ENCODE measurements around the gene CPO.

The CPO gene

DNA sequence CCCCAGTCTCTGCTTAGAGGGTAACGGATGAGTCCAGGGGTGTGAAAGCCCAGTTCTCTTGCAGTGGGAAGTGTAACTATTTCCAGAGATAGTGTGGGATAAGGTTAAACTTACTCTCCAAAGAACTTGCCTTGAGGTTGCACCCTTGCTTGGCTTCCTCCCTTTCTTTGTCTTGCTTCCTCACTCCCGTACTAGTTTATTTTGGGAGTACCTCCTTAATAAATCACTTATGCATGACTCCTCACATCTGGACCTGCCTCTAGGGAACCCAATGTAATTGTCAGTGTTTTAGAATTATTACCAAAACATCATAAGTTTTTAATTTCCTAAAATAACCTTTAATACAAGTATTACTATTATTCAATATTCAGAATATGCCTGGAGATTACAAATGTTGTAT, 35.2 kb downstream of the CPO start:
- no peak for DNase-seq

DNA sequence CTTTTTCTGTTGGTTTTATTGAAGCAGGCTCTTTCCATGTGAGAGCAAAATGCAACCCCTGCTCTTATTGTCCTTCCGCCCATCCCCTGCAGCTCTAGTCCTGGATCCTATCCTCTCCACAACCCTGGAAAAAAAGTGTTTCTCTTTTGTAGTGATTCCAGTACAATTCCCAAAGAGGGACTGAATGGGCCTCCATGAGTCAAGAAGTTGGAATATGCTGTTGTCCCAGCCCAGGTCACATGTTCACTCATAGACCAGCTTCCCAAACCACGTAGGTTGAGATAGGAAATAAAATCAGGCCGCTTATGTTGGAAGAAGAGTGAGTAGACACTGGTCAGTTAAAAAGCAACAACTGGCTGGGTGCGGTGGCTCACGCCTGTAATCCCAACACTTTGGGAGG, 39.4 kb downstream of the CPO start:
- DNase-seq, result no peak

GRCh38 chr2:206979365-206979764, 40.0 kb downstream of the CPO start:
- DNase-seq, result no peak

- no peak for DNase-seq
Measured at GRCh38 chr2:206979922-206980321, 40.6 kb downstream of the CPO start.

DNA sequence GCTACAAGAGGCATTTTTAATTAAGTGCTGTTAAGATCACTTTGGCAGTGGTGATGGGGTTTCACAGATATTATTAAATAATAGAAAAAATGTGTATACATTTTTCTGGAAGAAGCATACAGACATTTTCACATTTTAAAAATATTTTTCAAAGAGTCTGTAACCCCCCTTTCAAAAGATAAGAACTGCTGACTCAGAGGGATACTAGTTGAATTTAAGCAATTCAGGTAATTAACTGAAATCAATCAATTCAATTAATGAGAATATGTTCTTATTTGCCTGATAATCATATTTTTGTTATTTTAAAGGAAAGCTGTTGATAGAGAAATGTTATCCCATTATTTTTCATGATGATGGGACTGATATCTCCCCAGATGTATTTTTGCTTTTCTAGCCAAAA, 41.1 kb downstream of the CPO start:
- no peak for DNase-seq

DNA sequence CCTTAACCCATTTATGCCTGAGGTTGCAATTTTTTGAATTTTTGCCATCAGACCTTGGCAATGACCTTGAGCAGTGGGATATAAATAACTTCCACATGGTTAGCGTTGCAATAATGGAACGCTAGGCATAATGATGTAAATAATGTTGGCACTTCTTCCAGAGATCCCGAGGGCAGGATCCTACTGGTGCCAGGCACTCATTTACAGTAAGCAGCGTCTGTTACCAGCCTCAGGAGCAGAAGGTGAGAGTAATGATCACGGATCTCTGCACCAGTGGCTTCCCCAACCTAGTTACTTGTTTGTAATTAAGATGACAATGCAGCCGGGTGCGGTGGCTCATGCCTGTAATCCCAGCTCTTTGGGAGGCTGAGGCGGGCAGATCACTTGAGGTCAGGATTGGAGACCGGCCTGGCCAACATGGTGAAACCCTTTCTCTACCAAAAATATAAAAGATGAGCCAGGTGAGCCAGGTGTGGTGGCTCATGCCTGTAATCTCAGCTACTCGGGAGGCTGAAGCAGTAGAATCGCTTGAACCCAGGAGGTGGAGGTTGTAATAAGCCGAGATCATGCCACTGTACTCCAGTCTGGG, 41.9 kb downstream of the CPO start:
- no peak for DNase-seq

DNA sequence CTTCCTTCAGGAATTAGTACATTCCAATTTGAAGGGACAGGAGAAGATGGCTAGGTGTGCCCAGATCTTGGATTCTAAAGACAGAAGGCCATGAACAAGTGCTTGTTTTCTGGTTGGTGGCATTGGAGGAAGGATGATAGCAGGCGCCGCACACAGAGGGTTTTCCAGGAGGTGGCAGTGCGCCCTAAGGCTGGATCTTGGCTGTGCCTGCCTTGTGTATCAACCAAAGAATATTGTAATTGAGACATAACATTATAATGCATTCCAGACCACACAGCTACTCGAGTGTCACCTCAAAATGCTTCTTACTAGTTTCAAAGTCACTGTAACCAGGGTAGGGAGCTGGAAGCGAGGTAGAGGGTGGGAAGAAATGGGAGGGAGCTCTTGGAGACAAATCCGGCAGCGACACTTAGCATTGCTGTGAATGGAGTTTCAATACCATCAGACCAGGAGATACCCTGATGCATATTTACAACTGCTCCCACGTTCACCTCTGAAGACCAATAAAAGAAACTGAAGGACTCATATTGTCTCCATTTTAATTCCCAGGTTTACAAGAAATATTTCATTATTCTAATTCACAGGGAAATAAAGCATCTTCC, 42.5 kb downstream of the CPO start:
- no peak for DNase-seq

- DNase-seq, result no peak
Measured at GRCh38 chr2:206982360-206982955, 43.1 kb downstream of the CPO start.

DNA sequence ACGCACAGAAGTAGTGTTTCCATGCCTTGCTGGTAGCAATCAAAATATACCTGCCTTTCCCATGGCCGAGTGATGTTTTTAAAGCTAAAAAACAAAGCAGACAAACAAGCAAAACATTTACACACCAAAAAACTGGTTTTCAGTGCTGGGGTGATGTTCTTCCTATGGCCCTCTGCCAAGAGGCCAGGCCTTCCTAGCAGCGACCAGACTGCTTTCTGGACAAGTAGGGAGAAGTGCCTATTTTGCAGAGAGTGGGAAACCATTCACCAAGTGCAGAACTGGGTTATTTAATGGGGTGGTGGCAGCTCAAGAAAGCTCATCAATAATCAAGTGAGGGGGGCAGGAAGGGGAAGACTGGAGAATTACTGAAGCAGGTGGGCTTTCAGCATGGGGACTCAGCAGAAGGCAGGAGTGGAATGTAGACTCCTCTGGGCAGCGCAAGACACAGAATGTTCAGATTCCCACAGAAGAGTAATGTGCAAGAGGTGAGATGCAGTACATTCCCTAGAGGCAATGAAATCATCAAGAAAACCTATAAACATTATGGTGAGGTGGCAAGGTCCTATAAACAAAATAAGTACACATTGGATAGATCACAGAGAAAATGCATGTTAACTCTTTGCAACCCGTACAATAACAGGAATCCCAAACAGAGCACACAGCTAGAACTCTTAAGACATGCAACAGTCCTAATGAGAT, 44.0 kb downstream of the CPO start:
- DNase-seq, result no peak

- no peak for DNase-seq
Measured at GRCh38 chr2:206984206-206984605, 44.9 kb downstream of the CPO start.

- no peak for DNase-seq
Measured at GRCh38 chr2:206986943-206987342, 47.6 kb downstream of the CPO start.

GRCh38 chr2:206987810-206988209, 48.5 kb downstream of the CPO start:
- DNase-seq, result no peak

DNA sequence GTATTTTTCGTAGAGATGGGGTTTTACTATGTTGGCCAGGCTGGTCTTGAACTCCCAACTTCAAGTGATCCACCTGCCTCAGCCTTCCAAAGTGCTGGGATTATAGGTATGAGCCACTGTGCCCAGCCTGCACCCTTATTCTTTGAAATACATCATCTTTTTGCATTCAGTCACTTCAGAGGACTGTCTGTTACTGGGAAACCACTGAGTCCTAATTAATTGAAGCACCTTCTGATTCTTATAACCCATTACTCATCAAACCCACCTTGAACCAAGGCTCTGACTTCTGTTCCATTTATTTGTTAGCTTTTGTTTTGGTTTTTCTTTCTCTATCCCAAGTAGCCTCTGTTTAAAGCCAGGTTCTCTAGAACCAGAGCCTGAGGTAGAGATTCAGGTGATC, 49.6 kb downstream of the CPO start:
- DNase-seq, result no peak

- no peak for DNase-seq
Measured at GRCh38 chr2:206989311-206989710, 50.0 kb downstream of the CPO start.

- DNase-seq, result no peak
Measured at GRCh38 chr2:206990360-206990759, 51.0 kb downstream of the CPO start.

GRCh38 chr2:206991070-206991469, 51.8 kb downstream of the CPO start:
- no peak for DNase-seq

GRCh38 chr2:206993396-206993911, 54.1 kb downstream of the CPO start:
- DNase-seq, result no peak

GRCh38 chr2:206993964-206994363, 54.6 kb downstream of the CPO start:
- no peak for DNase-seq

DNA sequence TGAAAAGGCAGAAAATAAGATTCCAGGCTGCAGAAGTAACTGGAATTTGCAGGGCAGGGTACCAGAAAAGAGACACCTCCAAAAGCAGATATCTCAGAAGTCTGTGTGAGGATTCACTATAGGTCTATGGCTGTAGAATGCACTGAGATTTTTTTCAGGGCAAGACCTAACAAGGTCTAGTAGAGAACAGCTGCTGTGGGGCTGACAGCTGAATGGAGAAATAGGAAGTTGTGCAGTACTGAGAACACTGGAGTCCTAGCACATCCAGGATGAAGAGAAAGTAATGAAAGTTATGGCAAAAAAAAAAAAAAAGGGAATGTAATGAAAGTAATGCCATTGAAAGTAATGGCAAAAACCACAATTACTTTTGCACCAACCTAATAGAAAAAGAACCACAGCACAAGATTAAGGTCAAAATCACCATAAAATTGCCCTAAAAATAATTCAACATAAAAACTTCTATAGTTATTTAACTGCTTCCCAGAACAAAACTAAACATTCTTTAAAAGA, 57.3 kb downstream of the CPO start:
- no peak for DNase-seq

- no peak for DNase-seq
Measured at GRCh38 chr2:207008105-207008990, 69.0 kb downstream of the CPO start.

- no peak for DNase-seq
Measured at GRCh38 chr2:207012461-207012860, 73.1 kb downstream of the CPO start.

- no peak for DNase-seq
Measured at GRCh38 chr2:207014424-207014823, 75.1 kb downstream of the CPO start.

DNA sequence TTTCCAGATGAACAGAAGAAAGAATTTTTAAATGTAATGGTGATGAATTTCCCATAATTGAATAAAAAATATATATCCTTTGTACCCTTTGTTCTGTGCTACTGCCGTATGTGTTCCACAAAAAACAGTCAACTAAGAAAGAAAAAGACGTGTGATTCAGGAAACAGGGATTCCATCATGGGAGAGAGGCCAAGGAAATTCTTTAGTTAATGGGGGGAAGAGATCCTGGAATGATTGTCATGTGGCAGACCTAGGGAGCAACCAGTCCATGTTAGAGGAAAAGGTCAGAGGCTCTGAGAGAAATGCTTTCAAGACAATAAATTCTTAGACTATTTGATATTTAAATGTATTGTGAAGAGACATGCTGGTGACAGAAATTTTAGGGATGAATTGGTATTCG, 76.6 kb downstream of the CPO start:
- no peak for DNase-seq
